HEK293 (cell line): ENCODE measurements around the gene PIK3CD.
A peak's percentile ranks its signal among the peaks of the same experiment; 100 is the strongest.

ENCODE experiments used
- GLI2 ChIP-seq: fragments of 450-650 bp; formaldehyde crosslinking; IDR thresholded peaks from 2 replicates; pipeline ENCODE4; 2017; ENCODE audit warnings: missing biosample characterization, missing genetic modification characterization, low read depth, borderline replicate concordance
- KLF9 ChIP-seq: fragments of 450-650 bp; formaldehyde crosslinking; IDR thresholded peaks from 2 replicates; pipeline ENCODE4 v1.5.1; 2016; ENCODE audit warnings: missing biosample characterization, missing genetic modification characterization, low read depth
- PRDM1 ChIP-seq: fragments of 450-650 bp; formaldehyde crosslinking; IDR thresholded peaks from 2 replicates; pipeline ENCODE4; 2016; ENCODE audit warnings: missing biosample characterization, missing genetic modification characterization
- SCRT2 ChIP-seq: fragments of 450-650 bp; formaldehyde crosslinking; IDR thresholded peaks from 2 replicates; pipeline ENCODE4 v1.5.1; 2016; ENCODE audit warnings: missing biosample characterization, missing genetic modification characterization
- ZBTB48 ChIP-seq: fragments of 450-650 bp; formaldehyde crosslinking; IDR thresholded peaks from 2 replicates; pipeline ENCODE4 v1.5.1; 2016; ENCODE audit warnings: missing biosample characterization, missing genetic modification characterization
- ZBTB8A ChIP-seq: fragments of 450-650 bp; formaldehyde crosslinking; IDR thresholded peaks from 2 replicates; pipeline ENCODE4 v1.5.1; 2016; ENCODE audit warnings: missing biosample characterization, missing genetic modification characterization
- ZEB2 ChIP-seq: fragments of 450-650 bp; formaldehyde crosslinking; IDR thresholded peaks from 2 replicates; pipeline ENCODE4 v1.5.1; 2016; ENCODE audit warnings: missing biosample characterization, missing genetic modification characterization
- ZFP69B ChIP-seq: fragments of 450-650 bp; formaldehyde crosslinking; IDR thresholded peaks from 2 replicates; pipeline ENCODE4 v1.5.1; 2016; ENCODE audit warnings: missing biosample characterization, missing genetic modification characterization
- ZNF155 ChIP-seq: fragments of 450-650 bp; formaldehyde crosslinking; IDR thresholded peaks from 2 replicates; pipeline ENCODE4 v1.5.1; 2016; ENCODE audit warnings: missing biosample characterization, missing genetic modification characterization
- ZNF184 ChIP-seq: fragments of 450-650 bp; IDR thresholded peaks from 2 replicates; pipeline ENCODE4 v1.5.1; 2018; ENCODE audit warnings: missing biosample characterization, mild to moderate bottlenecking, missing genetic modification characterization
- ZNF202 ChIP-seq: fragments of 450-650 bp; formaldehyde crosslinking; IDR thresholded peaks from 2 replicates; pipeline ENCODE4 v1.5.1; 2016; ENCODE audit warnings: missing biosample characterization, missing genetic modification characterization, borderline replicate concordance
- ZNF274 ChIP-seq, 2 experiments: fragments of 200-500 bp in 1 of 2; fragments of 450-650 bp in 1 of 2; sonication (Bioruptor generic) in 1 of 2; formaldehyde crosslinking in 1 of 2; IDR thresholded peaks; 2 replicates each; pipeline versions ENCODE4 v1.5.1 to v1.6.1; 2014 to 2016; ENCODE audit warnings: borderline replicate concordance in 1 of 2, inconsistent platforms in 1 of 2, low read length in 1 of 2, missing biosample characterization in 1 of 2, missing genetic modification characterization in 1 of 2
- ZNF391 ChIP-seq: fragments of 450-650 bp; formaldehyde crosslinking; IDR thresholded peaks from 2 replicates; pipeline ENCODE4 v1.5.1; 2016; ENCODE audit warnings: low read depth, missing biosample characterization, missing genetic modification characterization, borderline replicate concordance
- ZNF404 ChIP-seq: fragments of 450-650 bp; formaldehyde crosslinking; IDR thresholded peaks from 2 replicates; pipeline ENCODE4 v1.5.1; 2017; ENCODE audit warnings: missing biosample characterization, missing genetic modification characterization
- ZNF433 ChIP-seq: fragments of 450-650 bp; formaldehyde crosslinking; IDR thresholded peaks from 2 replicates; pipeline ENCODE4 v1.5.1; 2016; ENCODE audit warnings: missing biosample characterization, missing genetic modification characterization, low read depth
- ZNF664 ChIP-seq: fragments of 450-650 bp; formaldehyde crosslinking; IDR thresholded peaks from 2 replicates; pipeline ENCODE4 v1.5.1; 2016; ENCODE audit warnings: missing biosample characterization, missing genetic modification characterization
- ZNF768 ChIP-seq: fragments of 450-650 bp; formaldehyde crosslinking; IDR thresholded peaks from 2 replicates; pipeline ENCODE4 v1.5.1; 2018; ENCODE audit warnings: missing biosample characterization, mild to moderate bottlenecking, missing genetic modification characterization
- ZNF776 ChIP-seq: fragments of 450-650 bp; formaldehyde crosslinking; IDR thresholded peaks from 2 replicates; pipeline ENCODE4 v1.5.0; 2017; ENCODE audit warnings: missing biosample characterization, missing genetic modification characterization, borderline replicate concordance
- ZNF777 ChIP-seq: fragments of 450-650 bp; formaldehyde crosslinking; IDR thresholded peaks from 2 replicates; pipeline ENCODE4 v1.5.1; 2017; ENCODE audit warnings: missing biosample characterization, missing genetic modification characterization, borderline replicate concordance
- ZNF830 ChIP-seq: fragments of 450-650 bp; IDR thresholded peaks from 2 replicates; pipeline ENCODE4 v1.5.0; 2018; ENCODE audit warnings: missing biosample characterization, missing genetic modification characterization, low read depth, mild to moderate bottlenecking, moderate library complexity
- TF ChIP-seq, protein P1 (sequence below): fragments of 450-650 bp; formaldehyde crosslinking; IDR thresholded peaks from 2 replicates; pipeline ENCODE4 v1.5.1; 2017; ENCODE audit warnings: missing biosample characterization, missing genetic modification characterization
- TF ChIP-seq, protein P2 (sequence below): fragments of 450-650 bp; formaldehyde crosslinking; IDR thresholded peaks from 2 replicates; pipeline ENCODE4 v1.5.1; 2017; ENCODE audit warnings: missing biosample characterization, missing genetic modification characterization
- TF ChIP-seq, protein P3 (sequence below): fragments of 450-650 bp; IDR thresholded peaks from 2 replicates; pipeline ENCODE4 v1.5.1; 2018; ENCODE audit warnings: missing biosample characterization, missing genetic modification characterization
- TF ChIP-seq, protein P4 (sequence below): sonication (generic); formaldehyde crosslinking; IDR thresholded peaks from 2 replicates; pipeline ENCODE4 v1.8.1; 2022; ENCODE audit warnings: mild to moderate bottlenecking, moderate library complexity, missing genetic modification reagents
- TF ChIP-seq, protein P5 (sequence below): fragments of 450-650 bp; formaldehyde crosslinking; conservative IDR thresholded peaks from 2 replicates; pipeline ENCODE4 v1.5.1; 2016; ENCODE audit warnings: low read depth, missing biosample characterization, missing genetic modification characterization
- TF ChIP-seq, protein P6 (sequence below): fragments of 450-650 bp; formaldehyde crosslinking; IDR thresholded peaks from 2 replicates; pipeline ENCODE4 v1.5.1; 2016; ENCODE audit warnings: missing biosample characterization, missing genetic modification characterization

Gene PIK3CD

DNA sequence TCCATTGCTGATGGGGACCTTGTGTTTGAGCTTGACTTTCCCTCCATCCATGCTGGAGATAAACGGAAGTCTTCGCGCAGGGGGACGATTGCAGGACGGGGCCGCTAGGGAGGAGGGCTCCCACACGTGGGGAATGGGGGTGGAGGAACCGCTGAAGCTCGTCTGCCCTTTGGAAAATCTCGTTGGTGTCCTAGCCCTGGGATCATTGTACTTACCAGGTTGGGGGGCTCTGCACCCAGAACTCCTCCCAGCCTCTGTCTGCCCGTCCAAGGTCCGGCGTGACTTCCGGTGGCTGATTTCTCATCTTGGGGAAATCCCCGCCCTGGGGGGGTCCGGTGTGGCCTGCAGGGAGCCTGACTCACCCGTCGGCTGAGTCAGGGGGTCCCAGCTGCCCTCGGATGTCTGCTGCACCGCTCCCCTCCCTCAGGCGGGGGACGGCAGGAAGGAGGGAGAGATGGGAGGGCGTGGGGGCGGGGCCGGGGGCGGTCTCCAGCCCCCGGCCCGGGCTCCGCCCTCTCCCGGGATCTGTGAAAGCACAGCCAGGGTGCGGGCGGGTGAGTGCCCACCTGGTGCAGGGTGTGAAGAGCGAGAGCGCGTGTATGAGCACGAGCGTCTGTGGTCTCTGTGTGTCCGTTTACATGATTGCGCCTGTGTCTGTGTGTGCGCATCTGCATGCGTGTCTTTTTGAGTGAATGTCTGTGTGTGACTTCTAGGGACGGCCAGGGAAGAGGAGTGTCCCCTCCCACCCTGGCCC, 35.8 kb downstream of the PIK3CD start (continued):
- TF ChIP-seq, protein P1, sequence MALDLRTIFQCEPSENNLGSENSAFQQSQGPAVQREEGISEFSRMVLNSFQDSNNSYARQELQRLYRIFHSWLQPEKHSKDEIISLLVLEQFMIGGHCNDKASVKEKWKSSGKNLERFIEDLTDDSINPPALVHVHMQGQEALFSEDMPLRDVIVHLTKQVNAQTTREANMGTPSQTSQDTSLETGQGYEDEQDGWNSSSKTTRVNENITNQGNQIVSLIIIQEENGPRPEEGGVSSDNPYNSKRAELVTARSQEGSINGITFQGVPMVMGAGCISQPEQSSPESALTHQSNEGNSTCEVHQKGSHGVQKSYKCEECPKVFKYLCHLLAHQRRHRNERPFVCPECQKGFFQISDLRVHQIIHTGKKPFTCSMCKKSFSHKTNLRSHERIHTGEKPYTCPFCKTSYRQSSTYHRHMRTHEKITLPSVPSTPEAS (tag by site-specific recombination), result no peak
- no peak for TF ChIP-seq ZNF404 (tag by site-specific recombination)
- TF ChIP-seq ZNF664, result no peak
- TF ChIP-seq, protein P2, sequence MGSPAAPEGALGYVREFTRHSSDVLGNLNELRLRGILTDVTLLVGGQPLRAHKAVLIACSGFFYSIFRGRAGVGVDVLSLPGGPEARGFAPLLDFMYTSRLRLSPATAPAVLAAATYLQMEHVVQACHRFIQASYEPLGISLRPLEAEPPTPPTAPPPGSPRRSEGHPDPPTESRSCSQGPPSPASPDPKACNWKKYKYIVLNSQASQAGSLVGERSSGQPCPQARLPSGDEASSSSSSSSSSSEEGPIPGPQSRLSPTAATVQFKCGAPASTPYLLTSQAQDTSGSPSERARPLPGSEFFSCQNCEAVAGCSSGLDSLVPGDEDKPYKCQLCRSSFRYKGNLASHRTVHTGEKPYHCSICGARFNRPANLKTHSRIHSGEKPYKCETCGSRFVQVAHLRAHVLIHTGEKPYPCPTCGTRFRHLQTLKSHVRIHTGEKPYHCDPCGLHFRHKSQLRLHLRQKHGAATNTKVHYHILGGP (tag by site-specific recombination), result no peak
- TF ChIP-seq ZNF202 (tag by site-specific recombination), result no peak
- TF ChIP-seq, protein P3, sequence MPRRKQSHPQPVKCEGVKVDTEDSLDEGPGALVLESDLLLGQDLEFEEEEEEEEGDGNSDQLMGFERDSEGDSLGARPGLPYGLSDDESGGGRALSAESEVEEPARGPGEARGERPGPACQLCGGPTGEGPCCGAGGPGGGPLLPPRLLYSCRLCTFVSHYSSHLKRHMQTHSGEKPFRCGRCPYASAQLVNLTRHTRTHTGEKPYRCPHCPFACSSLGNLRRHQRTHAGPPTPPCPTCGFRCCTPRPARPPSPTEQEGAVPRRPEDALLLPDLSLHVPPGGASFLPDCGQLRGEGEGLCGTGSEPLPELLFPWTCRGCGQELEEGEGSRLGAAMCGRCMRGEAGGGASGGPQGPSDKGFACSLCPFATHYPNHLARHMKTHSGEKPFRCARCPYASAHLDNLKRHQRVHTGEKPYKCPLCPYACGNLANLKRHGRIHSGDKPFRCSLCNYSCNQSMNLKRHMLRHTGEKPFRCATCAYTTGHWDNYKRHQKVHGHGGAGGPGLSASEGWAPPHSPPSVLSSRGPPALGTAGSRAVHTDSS (tag by site-specific recombination), result no peak
- TF ChIP-seq ZNF768 (tag by site-specific recombination), result no peak
- TF ChIP-seq ZNF274 (IDR thresholded peaks at IDR 0.05; ENCODE audit: low read length), result no peak
- no peak for TF ChIP-seq ZNF274 (tag by site-specific recombination; IDR thresholded peaks at IDR 0.05; ENCODE audit: borderline replicate concordance)
- 0 out of 2 replicates have a peak, but pooled peaks have one; percentile 20 for TF ChIP-seq ZNF391
- TF ChIP-seq GLI2, result no peak
- no peak for TF ChIP-seq SCRT2
- no peak for TF ChIP-seq PRDM1 (tag by site-specific recombination)
- no peak for TF ChIP-seq ZNF830 (tag by site-specific recombination)
- TF ChIP-seq, protein P4, sequence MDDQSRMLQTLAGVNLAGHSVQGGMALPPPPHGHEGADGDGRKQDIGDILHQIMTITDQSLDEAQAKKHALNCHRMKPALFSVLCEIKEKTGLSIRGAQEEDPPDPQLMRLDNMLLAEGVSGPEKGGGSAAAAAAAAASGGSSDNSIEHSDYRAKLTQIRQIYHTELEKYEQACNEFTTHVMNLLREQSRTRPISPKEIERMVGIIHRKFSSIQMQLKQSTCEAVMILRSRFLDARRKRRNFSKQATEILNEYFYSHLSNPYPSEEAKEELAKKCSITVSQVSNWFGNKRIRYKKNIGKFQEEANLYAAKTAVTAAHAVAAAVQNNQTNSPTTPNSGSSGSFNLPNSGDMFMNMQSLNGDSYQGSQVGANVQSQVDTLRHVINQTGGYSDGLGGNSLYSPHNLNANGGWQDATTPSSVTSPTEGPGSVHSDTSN (CRISPR knock-in tag), result no peak
- TF ChIP-seq ZNF777 (tag by site-specific recombination), result peak; percentile 89
- TF ChIP-seq ZBTB8A (tag by site-specific recombination), result peak; percentile 78
- TF ChIP-seq ZNF184 (tag by site-specific recombination), result no peak
- no peak for TF ChIP-seq ZNF776
- TF ChIP-seq ZNF155 (tag by site-specific recombination), result no peak
- no peak for TF ChIP-seq ZEB2
- TF ChIP-seq KLF9, result peak; percentile 91
- TF ChIP-seq ZBTB48, result peak; percentile 43
- TF ChIP-seq ZFP69B (tag by site-specific recombination), result no peak
- TF ChIP-seq, protein P5, sequence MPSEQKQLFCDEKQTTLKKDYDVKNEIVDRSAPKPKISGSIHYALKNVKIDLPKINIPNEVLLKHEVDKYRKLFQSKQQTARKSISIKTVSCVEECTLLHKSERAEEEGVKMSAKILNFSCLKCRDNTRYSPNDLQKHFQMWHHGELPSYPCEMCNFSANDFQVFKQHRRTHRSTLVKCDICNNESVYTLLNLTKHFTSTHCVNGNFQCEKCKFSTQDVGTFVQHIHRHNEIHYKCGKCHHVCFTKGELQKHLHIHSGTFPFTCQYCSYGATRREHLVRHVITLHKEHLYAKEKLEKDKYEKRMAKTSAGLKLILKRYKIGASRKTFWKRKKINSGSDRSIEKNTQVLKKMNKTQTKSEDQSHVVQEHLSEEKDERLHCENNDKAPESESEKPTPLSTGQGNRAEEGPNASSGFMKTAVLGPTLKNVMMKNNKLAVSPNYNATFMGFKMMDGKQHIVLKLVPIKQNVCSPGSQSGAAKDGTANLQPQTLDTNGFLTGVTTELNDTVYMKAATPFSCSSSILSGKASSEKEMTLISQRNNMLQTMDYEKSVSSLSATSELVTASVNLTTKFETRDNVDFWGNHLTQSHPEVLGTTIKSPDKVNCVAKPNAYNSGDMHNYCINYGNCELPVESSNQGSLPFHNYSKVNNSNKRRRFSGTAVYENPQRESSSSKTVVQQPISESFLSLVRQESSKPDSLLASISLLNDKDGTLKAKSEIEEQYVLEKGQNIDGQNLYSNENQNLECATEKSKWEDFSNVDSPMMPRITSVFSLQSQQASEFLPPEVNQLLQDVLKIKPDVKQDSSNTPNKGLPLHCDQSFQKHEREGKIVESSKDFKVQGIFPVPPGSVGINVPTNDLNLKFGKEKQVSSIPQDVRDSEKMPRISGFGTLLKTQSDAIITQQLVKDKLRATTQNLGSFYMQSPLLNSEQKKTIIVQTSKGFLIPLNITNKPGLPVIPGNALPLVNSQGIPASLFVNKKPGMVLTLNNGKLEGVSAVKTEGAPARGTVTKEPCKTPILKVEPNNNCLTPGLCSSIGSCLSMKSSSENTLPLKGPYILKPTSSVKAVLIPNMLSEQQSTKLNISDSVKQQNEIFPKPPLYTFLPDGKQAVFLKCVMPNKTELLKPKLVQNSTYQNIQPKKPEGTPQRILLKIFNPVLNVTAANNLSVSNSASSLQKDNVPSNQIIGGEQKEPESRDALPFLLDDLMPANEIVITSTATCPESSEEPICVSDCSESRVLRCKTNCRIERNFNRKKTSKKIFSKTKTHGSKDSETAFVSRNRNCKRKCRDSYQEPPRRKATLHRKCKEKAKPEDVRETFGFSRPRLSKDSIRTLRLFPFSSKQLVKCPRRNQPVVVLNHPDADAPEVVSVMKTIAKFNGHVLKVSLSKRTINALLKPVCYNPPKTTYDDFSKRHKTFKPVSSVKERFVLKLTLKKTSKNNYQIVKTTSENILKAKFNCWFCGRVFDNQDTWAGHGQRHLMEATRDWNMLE (tag by site-specific recombination), result 0 out of 2 replicates have a peak, but pooled peaks have one; percentile 22
- TF ChIP-seq, protein P6, sequence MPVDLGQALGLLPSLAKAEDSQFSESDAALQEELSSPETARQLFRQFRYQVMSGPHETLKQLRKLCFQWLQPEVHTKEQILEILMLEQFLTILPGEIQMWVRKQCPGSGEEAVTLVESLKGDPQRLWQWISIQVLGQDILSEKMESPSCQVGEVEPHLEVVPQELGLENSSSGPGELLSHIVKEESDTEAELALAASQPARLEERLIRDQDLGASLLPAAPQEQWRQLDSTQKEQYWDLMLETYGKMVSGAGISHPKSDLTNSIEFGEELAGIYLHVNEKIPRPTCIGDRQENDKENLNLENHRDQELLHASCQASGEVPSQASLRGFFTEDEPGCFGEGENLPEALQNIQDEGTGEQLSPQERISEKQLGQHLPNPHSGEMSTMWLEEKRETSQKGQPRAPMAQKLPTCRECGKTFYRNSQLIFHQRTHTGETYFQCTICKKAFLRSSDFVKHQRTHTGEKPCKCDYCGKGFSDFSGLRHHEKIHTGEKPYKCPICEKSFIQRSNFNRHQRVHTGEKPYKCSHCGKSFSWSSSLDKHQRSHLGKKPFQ (tag by site-specific recombination), result peak; percentile 86
- no peak for TF ChIP-seq ZNF433
